GM21717 (cell line): Measurements from ENCODE around the gene NCK1.
"Not testable (repeated sequence)": the region's sequence is repeated elsewhere in the genome, so short reads cannot be mapped to it uniquely, and the experiment has no call there.

Experiments used
- ATAC-seq: cut with Tn5 transposase; IDR thresholded peaks from one replicate; pipeline ENCODE4 v1.9.1; 2021; ENCODE audit warnings: mild to moderate bottlenecking, moderate library complexity; ENCODE audit not compliant: unreplicated experiment

The NCK1 gene

GRCh38 chr3:136860541-136860940, 1.5 kb upstream of the NCK1 start:
- no peak for ATAC-seq

- ATAC-seq = peak; percentile 27
Observed at GRCh38 chr3:136862617-136863322, 762 bp downstream of the NCK1 start.

- ATAC-seq = no peak
Observed at GRCh38 chr3:136869282-136869681, 7.3 kb downstream of the NCK1 start.

- not testable (repeated sequence) for ATAC-seq
Observed at GRCh38 chr3:136872258-136872657, 10.2 kb downstream of the NCK1 start.

- ATAC-seq = not testable (repeated sequence)
Observed at GRCh38 chr3:136879510-136879909, 17.5 kb downstream of the NCK1 start.

GRCh38 chr3:136882571-136882970, 20.6 kb downstream of the NCK1 start:
- no peak for ATAC-seq

- no peak for ATAC-seq
Observed at GRCh38 chr3:136883967-136884720, 22.1 kb downstream of the NCK1 start.

GRCh38 chr3:136885357-136886213, 23.6 kb downstream of the NCK1 start:
- peak; percentile 52 for ATAC-seq

- ATAC-seq = no peak
Observed at GRCh38 chr3:136889947-136890346, 27.9 kb downstream of the NCK1 start.

GRCh38 chr3:136891934-136892855, 30.2 kb downstream of the NCK1 start:
- ATAC-seq = no peak

- no peak for ATAC-seq
Observed at GRCh38 chr3:136893848-136894443, 31.9 kb downstream of the NCK1 start.

GRCh38 chr3:136897171-136897570, 35.2 kb downstream of the NCK1 start:
- ATAC-seq = not testable (repeated sequence)

- no peak for ATAC-seq
Observed at GRCh38 chr3:136898549-136898948, 36.5 kb downstream of the NCK1 start.

- ATAC-seq = no peak
Observed at GRCh38 chr3:136898954-136899353, 36.9 kb downstream of the NCK1 start.

- ATAC-seq = no peak
Observed at GRCh38 chr3:136899622-136900158, 37.7 kb downstream of the NCK1 start.

- ATAC-seq = not testable (repeated sequence)
Observed at GRCh38 chr3:136900694-136901093, 38.7 kb downstream of the NCK1 start.

GRCh38 chr3:136901391-136901790, 39.4 kb downstream of the NCK1 start:
- ATAC-seq = no peak

GRCh38 chr3:136902530-136902929, 40.5 kb downstream of the NCK1 start:
- not testable (repeated sequence) for ATAC-seq

- no peak for ATAC-seq
Observed at GRCh38 chr3:136903899-136904298, 41.9 kb downstream of the NCK1 start.

GRCh38 chr3:136904746-136905145, 42.7 kb downstream of the NCK1 start:
- no peak for ATAC-seq
